Measurements from ENCODE around the gene RP2.

The RP2 gene

GRCh38 chrX:46929439-46930261, 92.8 kb downstream of the RP2 start:
- H3K4me3 ChIP-seq (ENCODE audit: low read depth, low read length): no peak overlapping the region
- no peak for TF ChIP-seq CTCF (IDR thresholded peaks at IDR 0.05; ENCODE audit: low read depth, low read length, missing control alignments)
- no peak for DNase-seq (ENCODE audit: low read depth)
